ENCODE measurements around the gene ARL15. TPM values are rescaled to one million over a fixed set of nuclear protein-coding genes. Genes with fewer than 3 reads are reported as not detected.

The ARL15 gene
- total and polyA plus RNA-seq, 2 of the 4 experiments (the other 2 are of a cell fraction): 7.3 to 19.2 TPM

GRCh38 chr5:53972314-53972713 is 338.1 kb downstream of the ARL15 start:
- no peak overlapping the region for H2BK15ac ChIP-seq (ENCODE audit: low read depth, low read length)
- no peak overlapping the region for H3K14ac ChIP-seq (replicated peaks; ENCODE audit: low read depth, low read length)
- no peak overlapping the region for H2BK120ac ChIP-seq (ENCODE audit: low read depth, low read length)
- no peak overlapping the region for H3K56ac ChIP-seq (ENCODE audit: extremely low read depth, insufficient read depth, low read length)
- no peaks in the 10 kb centered on the region for H3K4me1 ChIP-seq (ENCODE audit: control insufficient read depth, insufficient read depth, low read length)
- no peak overlapping the region for H3K4ac ChIP-seq (ENCODE audit: low read depth, low read length)
- TF ChIP-seq ELK1 (IDR thresholded peaks at IDR 0.05; ENCODE audit: borderline replicate concordance, low read depth, low read length) (no peak), CEBPB (IDR thresholded peaks at IDR 0.05; ENCODE audit: low read depth, low read length) (no peak), NFE2L2 (IDR thresholded peaks at IDR 0.05; ENCODE audit: low read depth, low read length) (no peak), MAFK (IDR thresholded peaks at IDR 0.05; ENCODE audit: low read depth, low read length) (no peak), RFX5 (IDR thresholded peaks at IDR 0.05; ENCODE audit: low read depth, low read length) (no peak), USF2 (IDR thresholded peaks at IDR 0.05; ENCODE audit: low read depth, low read length) (no peak), RCOR1 (IDR thresholded peaks at IDR 0.05; ENCODE audit: insufficient replicate concordance, low read length) (no peak), BHLHE40 (IDR thresholded peaks at IDR 0.05; ENCODE audit: low read depth, low read length) (no peak), MAZ (IDR thresholded peaks at IDR 0.05; ENCODE audit: borderline replicate concordance, low read depth, low read length) (no peak)
- no peak overlapping the region for H3K9ac ChIP-seq (ENCODE audit: low read depth, low read length)
- no peak overlapping the region for H3K4me3 ChIP-seq (ENCODE audit: insufficient read depth, low read depth, low read length)
- H3K9me1 ChIP-seq (ENCODE audit: insufficient read depth, low read length): no peaks in the 10 kb centered on the region
- H2AFZ ChIP-seq (replicated peaks; ENCODE audit: low read length, poor library complexity): no peak overlapping the region
- H3K18ac ChIP-seq (ENCODE audit: low read depth, low read length): no peak overlapping the region
- H4K8ac ChIP-seq (ENCODE audit: low read depth in 2 of 2, low read length in 2 of 2): no peak overlapping the region
- DNase-seq: no peak
- H2AK9ac ChIP-seq (replicated peaks; ENCODE audit: low read depth, low read length, poor library complexity): no peak overlapping the region
- H3K79me1 ChIP-seq (ENCODE audit: low read depth in 1 of 2, low read length in 2 of 2): no peaks in the 10 kb centered on the region
- H2BK20ac ChIP-seq (ENCODE audit: low read depth, low read length): no peak overlapping the region
- H3K27me3 ChIP-seq (ENCODE audit: control insufficient read depth, insufficient read depth, low read length): no peaks in the 10 kb centered on the region
- in situ Hi-C loops (cut with MboI; ENCODE audit: low sequenced_read_pairs): no loop called here
- no peaks in the 10 kb centered on the region for H4K20me1 ChIP-seq (ENCODE audit: insufficient read depth, low read length)
- no peak for ATAC-seq (ENCODE audit: low read depth)
- POLR2A ChIA-PET (ENCODE audit: unreplicated experiment): no interaction called here
- no peak overlapping the region for H2AK5ac ChIP-seq (ENCODE audit: low read depth, low read length)
- intact Hi-C loops (cut with micrococcal nuclease): no loop called here
- H4K91ac ChIP-seq (ENCODE audit: insufficient read depth, low read depth, low read length): no peak overlapping the region
- H3K23ac ChIP-seq (ENCODE audit: low read depth, low read length): no peak overlapping the region
- H2BK5ac ChIP-seq (ENCODE audit: low read depth, low read length, poor library complexity, severe bottlenecking): no peak overlapping the region
- no peaks in the 10 kb centered on the region for H3K36me3 ChIP-seq (ENCODE audit: control insufficient read depth, insufficient read depth, low read length)
- H4K5ac ChIP-seq (ENCODE audit: low read depth, low read length): no peak overlapping the region
- no TSS peak for BruUV-seq (replicated peaks)
- dilution Hi-C loops (cut with HindIII; ENCODE audit: low sequenced_read_pairs, unreplicated experiment): no loop called here
- H3K4me2 ChIP-seq (ENCODE audit: low read depth, low read length): no peak overlapping the region
- CTCF ChIA-PET: no interaction called here
- no peaks in the 10 kb centered on the region for H3K9me3 ChIP-seq (ENCODE audit: control insufficient read depth, insufficient read depth, low read length)
- WGBS, 2 experiments (ENCODE audit: extremely low coverage in 2 of 2, insufficient read length in 1 of 2): no CpG with 5 or more reads among the region's 4 CpGs
- H3K27ac ChIP-seq (ENCODE audit: insufficient read depth, low read length): no peak overlapping the region
